GM21717 (cell line): Measurements from ENCODE around the gene RARA.
"Not testable (repeated sequence)": the region's sequence is repeated elsewhere in the genome, so short reads cannot be mapped to it uniquely, and the experiment has no call there.

ENCODE experiments used
- ATAC-seq: cut with Tn5 transposase; IDR thresholded peaks from one replicate; pipeline ENCODE4 v1.9.1; 2021; ENCODE audit warnings: mild to moderate bottlenecking, moderate library complexity; ENCODE audit not compliant: unreplicated experiment

Gene RARA

DNA sequence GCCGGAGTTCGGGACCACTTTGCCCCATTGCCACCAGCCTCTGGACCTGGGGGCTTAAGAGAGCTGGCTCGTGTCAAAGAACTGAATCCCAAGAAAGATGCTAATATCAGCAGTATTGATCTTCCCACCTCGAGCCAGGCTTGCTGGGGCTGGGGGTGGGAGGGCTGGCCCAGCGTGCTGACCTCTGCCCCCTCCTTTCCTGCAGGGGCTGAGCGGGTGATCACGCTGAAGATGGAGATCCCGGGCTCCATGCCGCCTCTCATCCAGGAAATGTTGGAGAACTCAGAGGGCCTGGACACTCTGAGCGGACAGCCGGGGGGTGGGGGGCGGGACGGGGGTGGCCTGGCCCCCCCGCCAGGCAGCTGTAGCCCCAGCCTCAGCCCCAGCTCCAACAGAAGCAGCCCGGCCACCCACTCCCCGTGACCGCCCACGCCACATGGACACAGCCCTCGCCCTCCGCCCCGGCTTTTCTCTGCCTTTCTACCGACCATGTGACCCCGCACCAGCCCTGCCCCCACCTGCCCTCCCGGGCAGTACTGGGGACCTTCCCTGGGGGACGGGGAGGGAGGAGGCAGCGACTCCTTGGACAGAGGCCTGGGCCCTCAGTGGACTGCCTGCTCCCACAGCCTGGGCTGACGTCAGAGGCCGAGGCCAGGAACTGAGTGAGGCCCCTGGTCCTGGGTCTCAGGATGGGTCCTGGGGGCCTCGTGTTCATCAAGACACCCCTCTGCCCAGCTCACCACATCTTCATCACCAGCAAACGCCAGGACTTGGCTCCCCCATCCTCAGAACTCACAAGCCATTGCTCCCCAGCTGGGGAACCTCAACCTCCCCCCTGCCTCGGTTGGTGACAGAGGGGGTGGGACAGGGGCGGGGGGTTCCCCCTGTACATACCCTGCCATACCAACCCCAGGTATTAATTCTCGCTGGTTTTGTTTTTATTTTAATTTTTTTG lies 47.1 kb downstream of the RARA start:
- no peak for ATAC-seq

DNA sequence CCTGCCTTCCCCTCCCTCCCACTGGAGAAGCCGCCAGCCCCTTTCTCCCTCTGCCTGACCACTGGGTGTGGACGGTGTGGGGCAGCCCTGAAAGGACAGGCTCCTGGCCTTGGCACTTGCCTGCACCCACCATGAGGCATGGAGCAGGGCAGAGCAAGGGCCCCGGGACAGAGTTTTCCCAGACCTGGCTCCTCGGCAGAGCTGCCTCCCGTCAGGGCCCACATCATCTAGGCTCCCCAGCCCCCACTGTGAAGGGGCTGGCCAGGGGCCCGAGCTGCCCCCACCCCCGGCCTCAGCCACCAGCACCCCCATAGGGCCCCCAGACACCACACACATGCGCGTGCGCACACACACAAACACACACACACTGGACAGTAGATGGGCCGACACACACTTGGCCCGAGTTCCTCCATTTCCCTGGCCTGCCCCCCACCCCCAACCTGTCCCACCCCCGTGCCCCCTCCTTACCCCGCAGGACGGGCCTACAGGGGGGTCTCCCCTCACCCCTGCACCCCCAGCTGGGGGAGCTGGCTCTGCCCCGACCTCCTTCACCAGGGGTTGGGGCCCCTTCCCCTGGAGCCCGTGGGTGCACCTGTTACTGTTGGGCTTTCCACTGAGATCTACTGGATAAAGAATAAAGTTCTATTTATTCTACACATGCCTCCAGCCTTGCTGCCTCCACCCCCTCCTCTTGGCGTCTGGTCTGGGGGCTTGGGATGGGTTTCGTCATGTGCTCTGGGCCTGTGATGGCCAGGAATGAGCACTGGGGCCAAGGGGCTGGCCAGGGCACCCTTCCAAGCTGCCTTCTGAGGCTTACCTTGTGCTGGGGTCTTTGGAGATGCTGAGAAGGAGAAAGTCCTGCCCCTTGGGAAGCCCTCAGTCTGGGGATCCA lies 48.3 kb downstream of the RARA start:
- no peak for ATAC-seq

DNA sequence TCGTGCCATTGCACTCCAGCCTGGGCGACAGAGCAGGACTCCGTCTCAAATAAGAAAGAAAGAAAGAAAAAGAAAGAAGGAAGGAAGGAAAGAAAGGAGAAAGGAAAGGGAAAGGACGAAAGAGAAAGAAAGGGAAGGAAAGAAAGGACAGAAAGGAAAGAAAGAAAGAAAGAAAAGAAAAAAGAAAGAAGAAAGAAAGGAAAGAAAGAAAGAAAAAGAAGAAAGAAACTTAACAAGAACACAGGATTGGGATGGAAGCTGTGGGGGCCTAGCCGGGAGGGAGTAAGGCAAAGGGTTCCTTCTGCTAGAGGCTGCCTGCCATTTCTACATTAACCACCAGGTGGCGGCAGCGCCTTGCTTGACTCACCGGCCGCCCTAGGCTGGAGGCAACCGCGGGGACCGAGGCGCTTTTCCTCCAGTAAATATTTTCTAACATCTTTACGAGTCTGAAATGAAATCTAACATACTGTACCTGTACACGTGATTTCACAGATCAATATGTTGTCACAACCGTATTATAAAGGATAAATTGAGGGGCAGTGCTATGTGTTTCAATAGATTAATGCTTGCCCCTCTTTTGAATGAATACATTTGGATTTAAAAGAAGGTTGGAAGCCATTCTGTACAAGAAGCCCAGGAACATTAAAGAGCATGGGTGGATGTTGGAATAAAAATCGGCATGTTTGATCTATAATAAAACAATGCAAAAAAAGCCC lies 49.5 kb downstream of the RARA start:
- ATAC-seq = no peak

GRCh38 chr17:40360091-40360490 lies 51.1 kb downstream of the RARA start:
- ATAC-seq = no peak

- no peak for ATAC-seq
Measured at GRCh38 chr17:40361063-40361924, 52.3 kb downstream of the RARA start.

DNA sequence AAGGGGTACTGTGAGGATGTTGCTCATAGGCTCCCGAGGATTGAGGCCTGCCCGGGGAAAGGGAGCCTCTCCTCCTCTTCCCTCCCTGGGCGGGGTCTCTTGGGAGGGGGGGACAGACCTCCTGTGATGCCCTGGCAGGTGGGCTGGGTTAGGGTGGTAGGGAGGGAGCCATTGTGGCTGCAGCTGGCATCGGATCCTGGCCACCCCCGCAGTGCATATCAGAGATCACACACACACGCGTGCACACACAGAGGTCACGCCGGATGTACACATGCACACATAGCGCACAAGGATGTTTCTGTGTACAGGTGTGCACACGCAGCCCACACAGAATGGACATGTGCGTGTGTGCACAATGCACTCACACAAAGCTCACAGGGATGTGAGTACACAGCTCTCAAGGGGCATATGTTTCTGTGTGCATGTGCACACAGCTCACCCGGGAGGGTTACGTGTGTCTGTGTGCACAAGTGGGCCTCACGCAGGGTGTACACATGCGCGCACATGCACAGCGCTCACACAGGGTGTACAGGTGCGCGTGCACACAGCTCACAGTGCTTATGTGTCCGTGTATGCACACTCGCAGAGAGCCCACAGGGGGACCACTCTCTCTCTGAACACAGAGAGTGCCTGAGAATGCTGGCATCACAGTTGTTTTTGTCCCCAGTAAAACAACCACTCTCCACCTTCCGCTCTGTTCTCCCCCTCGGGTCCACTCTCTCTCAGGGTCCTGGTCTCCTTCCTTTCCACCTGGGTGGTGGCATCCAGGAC lies 53.1 kb downstream of the RARA start:
- no peak for ATAC-seq

- peak; percentile 51 for ATAC-seq
Measured at GRCh38 chr17:40362696-40363110, 53.7 kb downstream of the RARA start.

DNA sequence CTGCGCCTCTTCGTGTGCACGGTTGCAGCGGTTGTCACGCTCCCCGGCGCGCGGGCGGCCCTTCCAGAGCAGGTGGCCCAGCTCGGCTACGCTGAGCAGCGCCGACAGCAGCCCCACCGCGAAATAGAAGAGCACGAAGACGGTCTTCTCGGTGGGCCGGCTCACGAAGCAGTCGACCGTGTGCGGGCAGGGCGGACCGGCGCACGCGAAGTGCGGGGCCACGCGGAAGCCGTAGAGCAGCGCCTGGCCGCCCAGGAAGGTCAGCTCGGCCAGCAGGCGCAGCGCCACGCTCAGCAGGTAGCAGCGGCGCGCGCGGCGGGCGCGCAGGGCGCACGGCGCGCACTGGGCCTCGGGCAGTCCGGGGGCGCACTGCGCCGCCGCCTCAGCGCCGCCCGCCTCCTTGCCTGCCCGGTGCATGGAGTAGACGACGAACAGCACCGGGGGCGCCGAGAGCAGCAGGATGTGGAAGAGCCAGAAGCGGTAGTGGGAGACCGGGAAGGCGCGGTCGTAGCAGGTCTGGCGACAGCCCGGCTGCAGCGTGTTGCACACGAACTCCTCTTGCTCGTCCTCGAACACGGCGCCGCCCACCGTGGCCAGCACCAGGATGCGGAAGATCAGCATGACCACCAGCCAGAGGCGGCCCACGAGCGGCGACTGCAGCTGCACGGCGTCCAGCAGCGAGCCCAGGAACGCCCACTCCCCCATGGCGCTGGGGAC lies 54.3 kb downstream of the RARA start:
- peak; percentile 13 for ATAC-seq

GRCh38 chr17:40364121-40364861 lies 55.3 kb downstream of the RARA start, which contains the start of gene GJD3:
TSS of gene GJD3 (minus strand) at chr17:40364737. CDS start at chr17:40363815, 922 bp downstream.
- no peak for ATAC-seq

- ATAC-seq = no peak
Measured at GRCh38 chr17:40364906-40365305, 55.9 kb downstream of the RARA start.

DNA sequence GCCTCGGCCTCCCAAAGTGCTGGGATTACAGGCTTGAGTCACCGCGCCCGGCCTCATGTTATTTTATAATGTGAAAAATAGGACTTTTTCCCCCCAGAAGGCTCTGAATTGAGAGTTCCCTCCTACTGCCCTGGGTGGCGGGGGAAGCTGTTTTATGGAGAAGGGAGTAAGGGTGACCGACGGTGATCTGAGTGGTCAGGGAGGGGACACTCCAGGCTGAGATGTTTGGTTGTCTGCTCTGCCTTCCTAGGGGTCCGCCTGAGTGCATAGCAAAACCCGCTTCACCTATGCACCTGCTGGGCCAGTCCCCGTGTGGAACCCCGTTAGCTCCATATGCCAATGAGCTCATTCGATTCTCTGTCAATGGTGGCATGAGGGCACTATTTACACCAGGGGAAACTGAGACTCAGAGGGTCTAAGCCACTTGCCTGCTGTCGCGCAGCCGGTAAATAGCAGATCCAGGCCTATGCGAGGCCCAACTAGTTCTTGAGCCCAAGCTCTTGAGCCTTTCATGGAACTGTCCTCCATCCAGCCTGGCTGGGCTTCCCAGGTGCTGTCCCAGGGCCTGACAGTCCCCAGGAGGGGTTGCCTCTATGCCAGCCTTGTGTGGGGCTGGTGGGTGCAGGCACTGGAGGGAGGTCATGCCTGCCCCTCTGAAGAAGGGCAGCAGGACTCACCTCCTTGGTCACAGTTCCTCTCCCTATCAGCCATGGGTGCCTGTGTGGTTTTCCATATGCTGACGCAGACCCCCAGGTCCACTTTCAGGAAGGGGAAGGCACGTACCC lies 57.3 kb downstream of the RARA start:
- ATAC-seq = no peak

- ATAC-seq = no peak
Measured at GRCh38 chr17:40366861-40367518, 58.0 kb downstream of the RARA start.

GRCh38 chr17:40367728-40368127 lies 58.7 kb downstream of the RARA start:
- not testable (repeated sequence) for ATAC-seq

DNA sequence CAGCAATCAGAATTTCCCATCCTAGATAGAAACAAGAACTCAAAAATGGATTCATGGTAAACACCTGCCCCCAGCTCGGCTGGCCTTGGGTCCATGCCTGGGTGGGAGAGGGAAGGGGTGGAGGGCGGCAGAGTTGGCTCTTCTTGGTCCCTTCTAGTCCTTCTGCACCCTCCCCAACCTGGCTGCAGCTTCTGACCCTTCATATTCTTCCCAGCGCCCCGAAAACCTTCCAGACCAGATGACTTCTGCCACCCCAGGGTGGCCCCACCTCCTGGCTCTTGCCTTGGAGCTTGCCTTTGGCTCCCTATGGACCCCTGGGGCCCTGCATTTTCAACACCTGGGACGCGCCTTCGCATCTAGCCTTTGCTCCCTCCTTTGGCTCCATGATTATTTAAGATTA lies 60.9 kb downstream of the RARA start:
- ATAC-seq = no peak

GRCh38 chr17:40371261-40371929 lies 62.4 kb downstream of the RARA start:
- ATAC-seq = no peak

GRCh38 chr17:40372031-40372430 lies 63.1 kb downstream of the RARA start:
- ATAC-seq = no peak
